Measurements from ENCODE around the gene CEP135.

DNA sequence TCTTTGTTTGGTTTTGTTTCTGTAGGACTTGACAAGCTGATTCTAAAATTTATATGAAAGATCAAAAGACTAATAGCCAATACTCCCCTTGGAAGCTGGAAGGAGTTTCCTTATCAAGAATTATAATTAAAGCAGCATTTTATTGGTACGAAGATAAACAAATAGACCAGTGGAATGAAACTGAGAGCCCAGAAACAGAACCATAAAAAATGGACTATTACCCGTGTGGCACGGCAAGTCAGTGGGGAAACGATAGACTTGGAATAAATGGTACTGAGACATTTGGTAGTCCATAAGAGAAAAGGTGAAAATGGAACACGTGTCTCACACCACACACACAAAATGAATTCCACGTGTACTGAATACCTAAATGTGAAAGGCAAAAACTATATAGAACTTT, 42.4 kb upstream of the CEP135 start:
- TF ChIP-seq, protein P1, sequence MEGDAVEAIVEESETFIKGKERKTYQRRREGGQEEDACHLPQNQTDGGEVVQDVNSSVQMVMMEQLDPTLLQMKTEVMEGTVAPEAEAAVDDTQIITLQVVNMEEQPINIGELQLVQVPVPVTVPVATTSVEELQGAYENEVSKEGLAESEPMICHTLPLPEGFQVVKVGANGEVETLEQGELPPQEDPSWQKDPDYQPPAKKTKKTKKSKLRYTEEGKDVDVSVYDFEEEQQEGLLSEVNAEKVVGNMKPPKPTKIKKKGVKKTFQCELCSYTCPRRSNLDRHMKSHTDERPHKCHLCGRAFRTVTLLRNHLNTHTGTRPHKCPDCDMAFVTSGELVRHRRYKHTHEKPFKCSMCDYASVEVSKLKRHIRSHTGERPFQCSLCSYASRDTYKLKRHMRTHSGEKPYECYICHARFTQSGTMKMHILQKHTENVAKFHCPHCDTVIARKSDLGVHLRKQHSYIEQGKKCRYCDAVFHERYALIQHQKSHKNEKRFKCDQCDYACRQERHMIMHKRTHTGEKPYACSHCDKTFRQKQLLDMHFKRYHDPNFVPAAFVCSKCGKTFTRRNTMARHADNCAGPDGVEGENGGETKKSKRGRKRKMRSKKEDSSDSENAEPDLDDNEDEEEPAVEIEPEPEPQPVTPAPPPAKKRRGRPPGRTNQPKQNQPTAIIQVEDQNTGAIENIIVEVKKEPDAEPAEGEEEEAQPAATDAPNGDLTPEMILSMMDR (IDR thresholded peaks at IDR 0.05) = no peak
- TF ChIP-seq POLR2AphosphoS5 (IDR thresholded peaks at IDR 0.05) (no peak), POLR2A (IDR thresholded peaks at IDR 0.05) (no peak)

Data from sigmoid colon (tissue), 4 donors.